OCI-LY1 (cell line): ENCODE results near the gene KLC1.

Experiments used
- EZH2 ChIP-seq: fragments of 200-600 bp; sonication (generic), shearing (Covaris generic); IDR thresholded peaks from 2 replicates; pipeline ENCODE4 v1.8.0; 2017; ENCODE audit warnings: borderline replicate concordance, mixed run types, mild to moderate bottlenecking, antibody characterized with exemption, low read length, moderate library complexity, mixed read lengths
- TF ChIP-seq, protein P1 (sequence below): fragments of 200-600 bp; sonication (generic), shearing (Covaris generic); IDR thresholded peaks from 2 replicates; pipeline ENCODE4 v1.5.1; 2017; ENCODE audit warnings: mild to moderate bottlenecking, antibody characterized with exemption, low read length, moderate library complexity, mixed read lengths

DNA sequence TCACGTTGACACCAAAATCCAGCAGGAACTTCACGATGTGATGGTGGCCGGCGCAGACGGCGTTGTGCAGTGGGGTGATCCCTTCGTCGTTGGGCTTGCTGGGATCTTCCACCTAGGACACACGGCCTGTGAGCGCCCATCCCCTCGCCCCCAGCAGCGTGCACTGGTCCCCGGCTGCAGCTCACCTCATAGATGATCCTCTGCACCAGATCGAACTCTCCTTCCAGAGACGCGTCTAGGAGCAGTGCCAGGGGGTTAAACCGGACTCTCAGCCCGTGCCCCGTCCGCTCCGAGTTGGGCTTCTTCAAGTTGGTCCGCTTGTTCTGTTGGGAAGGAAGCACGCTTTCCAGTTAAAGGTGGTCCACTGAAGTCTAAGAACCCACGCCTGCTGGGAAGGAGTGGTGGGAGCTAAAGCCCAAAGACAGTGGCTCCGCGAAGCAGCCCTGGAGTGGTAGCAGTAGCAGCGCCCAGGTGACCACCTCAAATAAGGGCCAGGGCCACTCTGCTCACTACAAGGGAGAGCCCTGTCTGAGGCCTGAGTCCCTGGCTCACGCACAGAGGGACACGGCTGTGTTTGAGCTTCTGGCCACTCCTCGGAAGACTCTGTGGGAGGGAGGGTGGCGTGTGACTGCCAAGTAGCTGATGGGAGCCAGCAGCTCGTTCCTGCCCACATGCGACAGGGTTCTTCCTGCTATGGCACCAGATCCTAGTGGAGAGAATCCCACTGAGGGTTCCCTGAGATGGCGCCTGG, 109.9 kb downstream of the KLC1 start:
- TF ChIP-seq, protein P1, sequence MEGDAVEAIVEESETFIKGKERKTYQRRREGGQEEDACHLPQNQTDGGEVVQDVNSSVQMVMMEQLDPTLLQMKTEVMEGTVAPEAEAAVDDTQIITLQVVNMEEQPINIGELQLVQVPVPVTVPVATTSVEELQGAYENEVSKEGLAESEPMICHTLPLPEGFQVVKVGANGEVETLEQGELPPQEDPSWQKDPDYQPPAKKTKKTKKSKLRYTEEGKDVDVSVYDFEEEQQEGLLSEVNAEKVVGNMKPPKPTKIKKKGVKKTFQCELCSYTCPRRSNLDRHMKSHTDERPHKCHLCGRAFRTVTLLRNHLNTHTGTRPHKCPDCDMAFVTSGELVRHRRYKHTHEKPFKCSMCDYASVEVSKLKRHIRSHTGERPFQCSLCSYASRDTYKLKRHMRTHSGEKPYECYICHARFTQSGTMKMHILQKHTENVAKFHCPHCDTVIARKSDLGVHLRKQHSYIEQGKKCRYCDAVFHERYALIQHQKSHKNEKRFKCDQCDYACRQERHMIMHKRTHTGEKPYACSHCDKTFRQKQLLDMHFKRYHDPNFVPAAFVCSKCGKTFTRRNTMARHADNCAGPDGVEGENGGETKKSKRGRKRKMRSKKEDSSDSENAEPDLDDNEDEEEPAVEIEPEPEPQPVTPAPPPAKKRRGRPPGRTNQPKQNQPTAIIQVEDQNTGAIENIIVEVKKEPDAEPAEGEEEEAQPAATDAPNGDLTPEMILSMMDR: no peak
- TF ChIP-seq EZH2: no peak
